CD4-positive, alpha-beta T cell treated with Interleukin-2 at 100 ng/mL for 4 hours (primary cell): ENCODE measurements around the gene BTNL9.
"Not testable (repeated sequence)": the region's sequence is repeated elsewhere in the genome, so short reads cannot be mapped to it uniquely, and the experiment has no call there.

Experiments
- DNase-seq: peaks from one replicate; pipeline ENCODE4 v3.0.0-alpha.2; 2020; ENCODE audit warnings: low spot score

BTNL9 gene

GRCh38 chr5:181043285-181044092 lies 3.4 kb downstream of the BTNL9 start:
- DNase-seq: no peak

- no peak for DNase-seq
Measured at GRCh38 chr5:181044093-181044599, 4.1 kb downstream of the BTNL9 start.

- no peak for DNase-seq
Measured at GRCh38 chr5:181044662-181045305, 4.7 kb downstream of the BTNL9 start.

DNA sequence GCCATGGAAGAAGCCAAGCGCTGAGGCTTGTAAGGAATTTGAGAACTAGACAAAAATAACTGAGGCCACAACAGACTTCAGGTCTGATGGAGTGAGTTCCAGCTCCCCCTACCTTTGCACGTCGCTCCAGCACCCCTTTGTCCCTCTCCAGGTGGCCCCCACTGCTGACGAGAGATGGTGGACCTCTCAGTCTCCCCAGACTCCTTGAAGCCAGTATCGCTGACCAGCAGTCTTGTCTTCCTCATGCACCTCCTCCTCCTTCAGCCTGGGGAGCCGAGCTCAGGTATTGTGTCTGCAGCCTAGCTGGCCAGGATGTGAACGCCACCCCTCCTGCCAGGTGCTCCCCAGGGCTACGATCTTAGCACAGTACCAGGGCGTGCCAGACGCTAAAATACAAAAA lies 5.2 kb downstream of the BTNL9 start:
- DNase-seq: no peak

DNA sequence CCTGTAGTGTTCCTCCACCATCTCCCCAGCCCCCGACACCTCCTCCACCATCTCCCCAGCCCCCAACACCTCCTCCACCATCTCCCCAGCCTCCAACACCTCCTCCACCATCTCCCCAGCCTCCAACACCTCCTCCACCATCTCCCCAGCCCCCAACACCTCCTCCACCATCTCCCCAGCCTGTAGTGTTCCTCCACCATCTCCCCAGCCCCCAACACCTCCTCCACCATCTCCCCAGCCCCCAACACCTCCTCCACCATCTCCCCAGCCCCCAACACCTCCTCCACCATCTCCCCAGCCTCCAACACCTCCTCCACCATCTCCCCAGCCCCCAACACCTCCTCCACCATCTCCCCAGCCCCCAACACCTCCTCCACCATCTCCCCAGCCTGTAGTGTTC lies 5.8 kb downstream of the BTNL9 start:
- not testable (repeated sequence) for DNase-seq

GRCh38 chr5:181047288-181047687 lies 7.2 kb downstream of the BTNL9 start:
- DNase-seq: no peak

DNA sequence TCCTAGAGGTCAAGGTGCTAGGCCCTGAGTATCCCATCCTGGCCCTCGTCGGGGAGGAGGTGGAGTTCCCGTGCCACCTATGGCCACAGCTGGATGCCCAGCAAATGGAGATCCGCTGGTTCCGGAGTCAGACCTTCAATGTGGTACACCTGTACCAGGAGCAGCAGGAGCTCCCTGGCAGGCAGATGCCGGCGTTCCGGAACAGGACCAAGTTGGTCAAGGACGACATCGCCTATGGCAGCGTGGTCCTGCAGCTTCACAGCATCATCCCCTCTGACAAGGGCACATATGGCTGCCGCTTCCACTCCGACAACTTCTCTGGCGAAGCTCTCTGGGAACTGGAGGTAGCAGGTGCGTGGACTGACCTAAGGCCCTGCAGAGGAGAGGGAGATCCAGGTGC lies 7.9 kb downstream of the BTNL9 start:
- no peak for DNase-seq

GRCh38 chr5:181050016-181050415 lies 9.9 kb downstream of the BTNL9 start:
- no peak for DNase-seq

DNA sequence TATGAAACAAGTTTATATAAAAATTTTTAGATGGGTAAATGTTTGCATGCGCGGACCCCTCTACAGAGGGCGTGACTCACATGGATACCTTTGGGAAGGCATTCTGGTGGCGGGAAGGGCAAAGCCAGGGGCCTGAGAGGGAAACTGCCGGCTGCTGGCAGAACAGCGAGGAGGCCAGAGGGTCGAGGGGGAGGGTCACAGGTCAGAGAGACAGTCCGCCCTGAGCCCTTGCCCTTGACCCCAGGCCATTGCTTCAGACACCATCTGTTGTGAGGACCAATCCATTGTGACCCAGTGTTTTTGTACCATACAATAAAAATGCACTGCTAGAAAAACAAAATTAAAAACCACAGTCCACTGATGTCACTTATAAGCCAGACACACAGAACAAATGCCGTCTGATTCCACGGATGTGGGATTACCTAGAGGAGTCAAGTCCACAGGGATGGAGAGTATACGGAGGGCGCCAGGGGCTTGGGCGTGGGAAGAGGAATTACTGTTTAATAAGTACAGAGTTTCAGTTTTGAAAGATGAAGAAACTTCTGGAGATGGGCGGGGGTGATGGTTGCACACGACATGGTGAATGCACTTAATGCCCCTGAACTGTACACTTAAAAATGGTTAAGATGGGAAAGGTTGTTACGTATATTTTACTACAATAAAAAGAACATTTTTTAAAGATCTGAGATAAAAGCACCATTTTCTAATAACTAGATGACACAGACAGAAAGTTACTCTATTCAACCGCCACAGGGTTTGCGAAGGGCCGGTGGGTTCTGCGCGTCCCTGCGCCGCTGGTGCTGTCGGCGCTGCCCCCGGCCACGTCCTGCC lies 12.0 kb downstream of the BTNL9 start:
- no peak for DNase-seq

- no peak for DNase-seq
Measured at GRCh38 chr5:181052672-181053487, 12.8 kb downstream of the BTNL9 start.

- no peak for DNase-seq
Measured at GRCh38 chr5:181053488-181054121, 13.5 kb downstream of the BTNL9 start.

GRCh38 chr5:181054138-181054537 lies 14.1 kb downstream of the BTNL9 start:
- no peak for DNase-seq

GRCh38 chr5:181054871-181055459 lies 14.9 kb downstream of the BTNL9 start:
- DNase-seq: no peak

- DNase-seq: no peak
Measured at GRCh38 chr5:181056431-181056830, 16.4 kb downstream of the BTNL9 start.

GRCh38 chr5:181058321-181058720 lies 18.3 kb downstream of the BTNL9 start:
- DNase-seq: no peak

- DNase-seq: no peak
Measured at GRCh38 chr5:181058786-181059296, 18.8 kb downstream of the BTNL9 start.

DNA sequence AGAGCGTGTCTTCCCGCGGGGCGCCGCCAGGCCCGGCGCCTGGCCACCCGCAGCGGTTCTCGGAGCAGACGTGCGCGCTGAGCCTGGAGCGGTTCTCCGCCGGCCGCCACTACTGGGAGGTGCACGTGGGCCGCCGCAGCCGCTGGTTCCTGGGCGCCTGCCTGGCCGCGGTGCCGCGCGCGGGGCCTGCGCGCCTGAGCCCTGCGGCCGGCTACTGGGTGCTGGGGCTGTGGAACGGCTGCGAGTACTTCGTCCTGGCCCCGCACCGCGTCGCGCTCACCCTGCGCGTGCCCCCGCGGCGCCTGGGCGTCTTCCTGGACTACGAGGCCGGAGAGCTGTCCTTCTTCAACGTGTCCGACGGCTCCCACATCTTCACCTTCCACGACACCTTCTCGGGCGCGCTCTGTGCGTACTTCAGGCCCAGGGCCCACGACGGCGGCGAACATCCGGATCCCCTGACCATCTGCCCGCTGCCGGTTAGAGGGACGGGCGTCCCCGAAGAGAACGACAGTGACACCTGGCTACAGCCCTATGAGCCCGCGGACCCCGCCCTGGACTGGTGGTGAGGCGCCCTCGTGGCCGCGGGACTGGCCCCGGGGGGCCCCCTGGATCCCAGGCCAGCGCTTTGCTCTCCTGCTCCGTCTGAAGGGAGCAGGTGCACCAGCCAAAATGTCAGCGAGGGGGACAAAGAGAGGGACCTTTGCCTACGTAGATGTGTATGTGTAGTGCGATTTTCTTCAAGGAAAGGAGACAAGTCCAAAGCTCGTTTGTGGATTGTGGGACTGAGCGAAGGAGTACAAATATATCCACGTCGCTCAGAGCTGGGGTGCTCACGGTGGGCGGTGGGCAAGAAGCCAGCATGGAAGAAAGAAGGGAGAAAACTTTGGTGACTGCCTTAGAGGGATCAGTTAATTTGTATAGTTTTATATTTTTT lies 19.5 kb downstream of the BTNL9 start:
- no peak for DNase-seq

DNA sequence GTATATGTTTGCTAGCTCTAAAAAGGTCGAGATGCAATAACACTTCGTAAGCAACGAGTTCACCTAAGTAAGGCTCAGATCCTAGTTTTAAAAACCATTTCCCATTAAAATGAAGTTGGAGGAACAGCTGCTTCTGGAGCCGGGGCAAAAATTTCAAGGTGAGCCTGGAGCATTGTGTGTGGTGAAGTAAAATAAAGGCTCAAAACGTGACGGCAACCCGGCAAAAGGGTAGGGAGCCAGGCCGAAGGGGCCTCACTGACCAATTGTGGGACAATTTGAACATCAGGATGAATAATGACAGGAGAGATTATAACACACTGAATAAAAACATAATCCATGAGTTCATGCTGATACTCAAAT lies 20.1 kb downstream of the BTNL9 start:
- DNase-seq: no peak

- no peak for DNase-seq
Measured at GRCh38 chr5:181060924-181061323, 20.9 kb downstream of the BTNL9 start.

DNA sequence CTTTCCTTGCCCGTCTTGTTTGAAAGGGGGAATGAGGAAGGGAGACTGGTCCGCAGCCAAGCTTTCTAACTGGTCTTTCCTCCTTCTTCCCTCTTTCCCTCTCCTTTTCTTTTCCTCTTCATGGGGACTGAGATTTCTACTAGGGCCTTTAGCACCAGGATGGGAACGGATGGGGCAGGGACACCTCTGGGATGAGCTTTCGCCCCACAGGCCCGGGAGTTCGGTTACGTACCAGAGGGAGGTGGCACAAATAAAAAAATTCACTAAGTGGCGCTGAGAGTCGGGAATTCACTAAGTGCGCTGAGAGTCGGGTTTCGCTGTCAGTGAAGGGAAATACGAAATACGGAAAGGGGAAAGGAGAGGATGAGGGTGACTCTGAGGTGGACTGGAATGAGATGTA lies 21.6 kb downstream of the BTNL9 start:
- no peak for DNase-seq
